Kidney (tissue), 14 donors: ENCODE measurements around the gene GPX5. TPM values are rescaled to one million over a fixed set of nuclear protein-coding genes. Genes with fewer than 3 reads are reported as not detected.

Experiments used
- DNase-seq, 5 donors: peaks; one replicate each; pipeline ENCODE4 v3.0.0-alpha.2; 2013 to 2020
- FAIRE-seq: peaks from 2 replicates; lab custom pipeline; 2012; peaks lifted over from hg19 to GRCh38; lab: Jason Lieb, UNC
- H3K27ac ChIP-seq, 2 donors: one replicate each; pipeline ENCODE4 v1.7.0; 2013; ENCODE audit warnings: low read depth in 2 of 2, low read length in 2 of 2, inconsistent platforms in 1 of 2
- H3K27me3 ChIP-seq: one replicate; pipeline ENCODE4 v1.7.1; 2013; ENCODE audit warnings: low read length, inconsistent platforms; ENCODE audit not compliant: control insufficient read depth, insufficient read depth
- H3K36me3 ChIP-seq, 3 donors: one replicate each; pipeline versions ENCODE4 v1.7.0 to v1.7.1; 2013; ENCODE audit warnings: low read length in 3 of 3, control low read depth in 1 of 3, inconsistent platforms in 1 of 3; ENCODE audit not compliant: insufficient read depth in 3 of 3, control insufficient read depth in 2 of 3
- H3K4me1 ChIP-seq, 3 donors: one replicate each; pipeline versions ENCODE4 v1.7.0 to v1.7.1; 2013; ENCODE audit warnings: low read length in 3 of 3, inconsistent platforms in 1 of 3, low read depth in 1 of 3; ENCODE audit not compliant: control insufficient read depth in 2 of 3, insufficient read depth in 2 of 3
- H3K4me3 ChIP-seq, 3 donors: one replicate each; pipeline versions ENCODE4 v1.7.0 to v1.8.1; 2013; ENCODE audit warnings: low read length in 3 of 3, control low read depth in 1 of 3, inconsistent platforms in 1 of 3
- H3K9ac ChIP-seq, 3 donors: one replicate each; pipeline versions ENCODE4 v1.7.0 to v1.7.1; 2013; ENCODE audit warnings: low read length in 3 of 3, control low read depth in 1 of 3, inconsistent platforms in 1 of 3
- H3K9me3 ChIP-seq, 3 donors: one replicate each; pipeline versions ENCODE4 v1.7.0 to v1.7.1; 2013; ENCODE audit warnings: low read length in 3 of 3, control low read depth in 1 of 3, inconsistent platforms in 1 of 3; ENCODE audit not compliant: control insufficient read depth in 2 of 3, insufficient read depth in 1 of 3
- CTCF ChIP-seq: IDR thresholded peaks from 3 replicates; pipeline ENCODE4 v1.5.1; 2012; ENCODE audit warnings: mild to moderate bottlenecking, moderate library complexity, borderline replicate concordance; ENCODE audit not compliant: insufficient read depth; ENCODE audit errors: extremely low read depth
- intact Hi-C: fragments of 100-400 bp; cut with DNase I; formaldehyde crosslinking; loops from one replicate; pipeline ENCODE4 v1.11.1; 2022
- polyA plus RNA-seq: library from polyadenylated mRNA; stranded (reverse); fragments of 350-450 nt; fragmentation: Illumina TruSeq; extraction: RNeasy Lipid Tissue Mini Kit (QIAGEN cat#74804); gene quantifications from one replicate; pipeline ENCODE4 v1.2.3, GENCODE V29; 2014; ENCODE audit warnings: low read depth, low replicate concordance; ENCODE audit not compliant: insufficient read depth
- total RNA-seq: library from RNA; stranded (reverse); fragmentation: NEBNext Ultra II Directional; extraction: Animal tissue kit (Norgen Biotek cat#: 25700); gene quantifications from one replicate; pipeline ENCODE4 v1.2.1, GENCODE V29; 2021
- donor health status: control.
- donor health status: control.
- donor health status: control.
- donor health status: control.
- donor health status: control.
- donor health status: DM: yes; HTN: yes; CAD: no.
- donor health status: Normal renal cell carcinoma (clear cell type).

Gene GPX5
- total and polyA plus RNA-seq, 2 donors from 2014 or later: not detected

- no peak for FAIRE-seq
- no peak overlapping the region for H3K4me3 ChIP-seq
- intact Hi-C loops: no loop called here
These were observed 32.9 kb downstream of the GPX5 start for GRCh38 chr6:28558629-28559028.

DNA sequence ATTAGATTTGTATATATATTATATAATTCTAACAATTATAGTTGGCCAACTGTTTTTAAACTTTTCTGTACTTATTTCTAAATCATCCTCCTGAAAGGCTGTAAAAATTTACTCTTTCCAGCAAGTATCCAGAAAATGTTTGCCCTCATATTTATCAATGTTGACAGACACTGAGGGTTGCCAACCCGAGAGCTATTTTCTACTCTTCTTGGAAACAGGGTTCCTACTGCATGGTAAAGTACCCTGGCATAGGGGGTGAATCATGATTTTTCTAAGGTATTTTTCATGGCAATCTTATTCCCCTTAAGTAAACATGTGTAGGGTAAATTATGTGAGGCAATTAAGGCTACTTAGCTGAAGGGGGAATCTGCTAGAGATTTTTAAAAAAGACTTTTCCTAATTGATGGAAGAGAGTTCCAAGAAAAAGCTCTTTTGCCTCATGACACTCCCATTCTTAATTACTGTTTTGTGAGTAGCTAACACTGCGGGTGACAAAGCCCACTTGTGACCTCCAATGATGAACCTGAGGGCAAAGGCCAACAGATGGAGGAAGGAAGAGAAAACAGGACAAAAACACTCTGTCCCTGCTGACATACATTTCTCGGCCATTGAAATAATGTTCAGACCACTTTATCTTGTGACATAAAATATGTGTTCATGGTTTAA, 37.9 kb downstream of the GPX5 start:
- TF ChIP-seq CTCF: no peak
- H3K4me1 ChIP-seq: no peaks in the 10 kb centered on the region

More at GRCh38 chr6:28558629-28559028, 32.9 kb downstream of the GPX5 start:
- no peaks in the 10 kb centered on the region for H3K9me3 ChIP-seq
- H3K9ac ChIP-seq: no peak overlapping the region
- H3K4me1 ChIP-seq: peaks cover 0 to 2% (median 0%) of the 10 kb centered on the region in 3 donors
- H3K27ac ChIP-seq: no peak overlapping the region
- TF ChIP-seq CTCF: no peak
- H3K27me3 ChIP-seq: peaks cover 6% of the 10 kb centered on the region
- no peak for DNase-seq
- no peaks in the 10 kb centered on the region for H3K36me3 ChIP-seq

DNA sequence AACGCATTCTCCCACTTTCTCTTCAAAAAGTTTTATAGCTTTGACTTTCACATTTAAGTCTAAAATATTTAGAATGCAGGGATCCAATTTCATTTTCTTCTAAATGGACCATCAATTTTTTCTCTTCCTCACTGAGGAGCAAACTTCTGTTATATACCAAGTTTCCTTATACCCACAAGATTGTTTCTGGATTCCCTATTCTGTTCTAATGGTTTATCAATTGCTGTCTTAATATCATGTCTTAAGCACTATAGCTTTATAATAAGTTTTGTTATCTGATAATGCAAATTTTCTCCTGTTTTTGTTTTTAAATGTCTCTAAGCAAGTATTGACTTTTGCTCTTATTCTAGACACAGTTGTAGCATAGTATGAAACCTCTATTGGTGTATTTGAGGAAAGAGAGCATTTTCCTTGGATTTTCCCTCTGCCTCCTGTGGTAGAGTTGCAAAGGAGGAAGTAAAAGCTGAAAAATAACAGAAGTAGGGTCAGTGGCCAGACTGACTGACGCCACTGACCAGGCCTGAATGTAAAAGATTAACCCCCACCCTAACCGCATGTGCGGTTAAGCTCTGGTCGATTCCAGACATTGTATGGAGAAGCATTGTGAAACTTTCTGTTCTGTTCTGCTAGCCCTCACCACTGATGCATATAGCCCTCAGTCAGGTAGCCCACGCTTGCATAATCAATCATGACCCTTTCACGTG, 40.3 kb downstream of the GPX5 start:
- Histone ChIP-seq H3K27me3 (no peaks in the 10 kb centered on the region), H3K9me3 (no peaks in the 10 kb centered on the region), H3K4me1 (no peaks in the 10 kb centered on the region), H3K27ac (no peak overlapping the region), H3K9ac (no peak overlapping the region), H3K36me3 (no peaks in the 10 kb centered on the region), H3K4me3 (no peak overlapping the region)
- DNase-seq: peak in 1 of 5 donors; percentile 21
- intact Hi-C loops: no loop called here
- no peak for TF ChIP-seq CTCF
- peak; percentile 3 for FAIRE-seq

More for the DNA sequence above, 37.9 kb downstream of the GPX5 start:
- FAIRE-seq: no peak
- H3K9ac ChIP-seq: no peak overlapping the region
- peaks cover 6% of the 10 kb centered on the region for H3K27me3 ChIP-seq
- H3K27ac ChIP-seq: no peak overlapping the region
- no peaks in the 10 kb centered on the region for H3K9me3 ChIP-seq
- intact Hi-C loops: no loop called here
- no peak for DNase-seq
- H3K36me3 ChIP-seq: no peaks in the 10 kb centered on the region
- no peak overlapping the region for H3K4me3 ChIP-seq
